Suprapubic skin (tissue), 4 donors: Measurements from ENCODE around the gene C2orf42. TPM values are rescaled to one million over a fixed set of nuclear protein-coding genes. Genes with fewer than 3 reads are reported as not detected.
A peak's percentile ranks its signal among the peaks of the same experiment; 100 is the strongest.
"Not testable (repeated sequence)": the region's sequence is repeated elsewhere in the genome, so short reads cannot be mapped to it uniquely, and the experiment has no call there.

Experiments
- DNase-seq, 2 donors: peaks; one replicate each; pipeline ENCODE4 v3.0.0-alpha.2; 2019; ENCODE audit warnings: low spot score in 2 of 2
- H3K27ac ChIP-seq: fragments of 200-600 bp; sonication (generic); one replicate; pipeline ENCODE4 v1.5.1; 2019
- H3K27me3 ChIP-seq: fragments of 200-600 bp; sonication (generic); one replicate; pipeline ENCODE4 v1.5.1; 2019
- H3K36me3 ChIP-seq: fragments of 200-600 bp; sonication (generic); one replicate; pipeline ENCODE4 v1.5.1; 2019
- H3K4me1 ChIP-seq: fragments of 200-600 bp; sonication (generic); one replicate; pipeline ENCODE4 v1.5.1; 2019
- H3K4me3 ChIP-seq: fragments of 200-600 bp; sonication (generic); one replicate; pipeline ENCODE4 v1.5.1; 2019; ENCODE audit warnings: mild to moderate bottlenecking
- H3K9me3 ChIP-seq: fragments of 200-600 bp; sonication (generic); one replicate; pipeline ENCODE4 v1.5.1; 2019
- EP300 ChIP-seq: sonication (generic); formaldehyde crosslinking; IDR thresholded peaks from one replicate; pipeline ENCODE4 v1.6.1; 2017; ENCODE audit warnings: antibody characterized with exemption
- POLR2A ChIP-seq, 2 donors: fragments of 450-650 bp; IDR thresholded peaks; one replicate each; pipeline ENCODE4 v1.6.1; 2017; ENCODE audit warnings: antibody characterized with exemption in 2 of 2, mild to moderate bottlenecking in 2 of 2, moderate library complexity in 2 of 2
- POLR2AphosphoS5 ChIP-seq, 3 donors: sonication (generic); formaldehyde crosslinking; IDR thresholded peaks; one replicate each; pipeline ENCODE4 v1.6.1; 2017; ENCODE audit warnings: antibody characterized with exemption in 3 of 3
- WGBS: methylation state at CpG from one replicate; pipeline ENCODE4 v1.1.5; 2018; 5-methylcytosine and 5-hydroxymethylcytosine counted together
- total RNA-seq, 4 donors: library from RNA; depleted of rRNA; stranded (reverse); fragments of >200 nt; gene quantifications; one replicate each; pipeline ENCODE4 v1.1.0, GENCODE V29; 2016
- TF ChIP-seq, protein P1 (sequence below), 2 donors: fragments of 200-600 bp in 1 of 2; fragments of 450-650 bp in 1 of 2; sonication (generic) in 1 of 2; IDR thresholded peaks; one replicate each; pipeline ENCODE4 v1.5.1; 2016 to 2019; ENCODE audit warnings: antibody characterized with exemption in 2 of 2, mild to moderate bottlenecking in 1 of 2, moderate library complexity in 1 of 2

Gene C2orf42
- total RNA-seq, 4 donors from 2014 or later = 12.4 to 21.6 (median 15.3) TPM

DNA sequence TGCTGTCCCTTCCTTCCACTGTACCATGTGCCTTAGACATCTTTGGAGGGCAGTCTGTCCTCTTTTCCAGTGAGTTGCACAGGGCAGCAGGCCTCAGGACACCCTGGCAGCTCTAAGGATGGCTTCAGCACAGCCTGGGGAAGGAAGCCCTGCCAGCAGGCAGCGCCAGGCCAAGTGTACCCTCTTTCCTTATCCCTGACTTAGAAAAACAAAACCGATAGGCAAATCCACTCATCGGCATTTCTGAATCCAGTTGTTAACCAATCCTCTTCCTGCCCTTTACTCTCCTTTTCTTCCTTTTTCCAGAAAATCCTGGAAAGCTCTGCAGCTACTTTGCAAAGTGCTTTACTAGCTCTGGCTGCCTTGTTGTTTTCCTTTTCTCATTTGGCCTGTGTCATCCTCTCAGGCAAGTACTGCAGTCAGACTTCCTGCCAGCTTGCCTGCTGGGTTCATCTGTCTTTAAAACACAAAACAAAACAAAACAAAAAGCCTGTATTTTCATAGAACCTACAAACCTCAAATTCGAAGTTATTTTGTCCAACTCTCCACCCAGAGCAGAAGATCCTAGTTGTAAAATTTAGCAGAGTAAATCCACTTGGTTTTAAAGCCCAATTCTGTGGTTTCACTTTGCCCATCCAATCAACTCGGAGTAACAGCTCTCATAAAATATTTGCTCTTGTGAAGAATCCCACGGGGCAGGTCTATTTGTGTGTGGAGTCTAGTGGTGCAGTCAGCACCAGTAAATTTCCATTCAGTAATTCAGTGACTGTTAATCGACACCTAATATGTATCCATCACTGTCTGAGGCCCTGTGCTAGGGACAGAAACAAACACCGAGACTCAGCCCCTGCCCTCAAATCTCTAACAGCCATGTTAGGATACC is 58.3 kb downstream of the C2orf42 start:
- WGBS = 3% methylated on average over 8 of the region's 8 CpGs
- Histone ChIP-seq H3K4me3 (peak overlapping the region; percentile 41), H3K36me3 (no peaks in the 10 kb centered on the region), H3K27ac (peak overlapping the region; percentile 90), H3K4me1 (peaks cover 63% of the 10 kb centered on the region), H3K27me3 (no peaks in the 10 kb centered on the region), H3K9me3 (no peaks in the 10 kb centered on the region)
- no peak for DNase-seq
- peak in 1 of 2 donors; percentile 25 for TF ChIP-seq POLR2A (IDR thresholded peaks at IDR 0.05)
- TF ChIP-seq, protein P1, sequence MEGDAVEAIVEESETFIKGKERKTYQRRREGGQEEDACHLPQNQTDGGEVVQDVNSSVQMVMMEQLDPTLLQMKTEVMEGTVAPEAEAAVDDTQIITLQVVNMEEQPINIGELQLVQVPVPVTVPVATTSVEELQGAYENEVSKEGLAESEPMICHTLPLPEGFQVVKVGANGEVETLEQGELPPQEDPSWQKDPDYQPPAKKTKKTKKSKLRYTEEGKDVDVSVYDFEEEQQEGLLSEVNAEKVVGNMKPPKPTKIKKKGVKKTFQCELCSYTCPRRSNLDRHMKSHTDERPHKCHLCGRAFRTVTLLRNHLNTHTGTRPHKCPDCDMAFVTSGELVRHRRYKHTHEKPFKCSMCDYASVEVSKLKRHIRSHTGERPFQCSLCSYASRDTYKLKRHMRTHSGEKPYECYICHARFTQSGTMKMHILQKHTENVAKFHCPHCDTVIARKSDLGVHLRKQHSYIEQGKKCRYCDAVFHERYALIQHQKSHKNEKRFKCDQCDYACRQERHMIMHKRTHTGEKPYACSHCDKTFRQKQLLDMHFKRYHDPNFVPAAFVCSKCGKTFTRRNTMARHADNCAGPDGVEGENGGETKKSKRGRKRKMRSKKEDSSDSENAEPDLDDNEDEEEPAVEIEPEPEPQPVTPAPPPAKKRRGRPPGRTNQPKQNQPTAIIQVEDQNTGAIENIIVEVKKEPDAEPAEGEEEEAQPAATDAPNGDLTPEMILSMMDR (IDR thresholded peaks at IDR 0.05) = no peak

- not testable (repeated sequence) for H3K9me3 ChIP-seq, DNase-seq, H3K36me3 ChIP-seq, H3K27me3 ChIP-seq
- WGBS = 69% methylated on average over 17 of the region's 17 CpGs
- H3K4me3 ChIP-seq = peak overlapping the region; percentile 41
- H3K4me1 ChIP-seq = peaks cover 70% of the 10 kb centered on the region
- H3K27ac ChIP-seq = peak overlapping the region; percentile 90
Observed at GRCh38 chr2:70131344-70132143, 59.3 kb downstream of the C2orf42 start.

DNA sequence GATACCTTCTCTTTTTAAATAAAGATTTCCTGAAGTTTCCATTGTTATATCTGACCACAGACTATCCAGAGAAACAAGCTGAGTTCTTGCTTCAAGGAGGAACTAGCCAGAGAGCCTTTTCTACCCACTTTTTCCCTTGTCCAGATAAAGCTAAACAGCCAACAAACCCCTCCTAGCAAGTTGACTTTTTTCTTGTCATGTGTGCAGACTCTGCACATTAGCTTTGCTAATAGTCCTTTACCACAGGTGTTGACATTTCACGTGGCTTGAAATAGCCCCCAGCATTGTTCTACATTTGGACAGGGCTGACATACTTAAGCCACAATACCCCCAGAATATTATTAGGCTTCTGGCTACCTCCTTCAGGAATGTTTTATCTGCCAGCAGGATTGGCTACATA is 62.8 kb downstream of the C2orf42 start:
- H3K4me1 ChIP-seq = peaks cover 62% of the 10 kb centered on the region
- H3K4me3 ChIP-seq = no peak overlapping the region
- WGBS = 43% methylated on average over 1 of the region's 1 CpG
- no peak for DNase-seq
- H3K9me3 ChIP-seq = no peaks in the 10 kb centered on the region
- no peak overlapping the region for H3K27ac ChIP-seq
- no peaks in the 10 kb centered on the region for H3K36me3 ChIP-seq
- TF ChIP-seq, protein P1 (IDR thresholded peaks at IDR 0.05) = no peak
- TF ChIP-seq POLR2A (IDR thresholded peaks at IDR 0.05) (no peak), EP300 (no peak), POLR2AphosphoS5 (IDR thresholded peaks at IDR 0.05) (no peak)
- H3K27me3 ChIP-seq = no peaks in the 10 kb centered on the region

- TF ChIP-seq, protein P1 (IDR thresholded peaks at IDR 0.05) = no peak
- TF ChIP-seq POLR2AphosphoS5 (IDR thresholded peaks at IDR 0.05) (no peak), EP300 (no peak), POLR2A (IDR thresholded peaks at IDR 0.05) (no peak)
- H3K36me3 ChIP-seq = no peaks in the 10 kb centered on the region
- H3K4me3 ChIP-seq = no peak overlapping the region
- H3K27ac ChIP-seq = no peak overlapping the region
- no peaks in the 10 kb centered on the region for H3K9me3 ChIP-seq
- 92% methylated on average over 2 of the region's 2 CpGs for WGBS
- no peak for DNase-seq
- H3K27me3 ChIP-seq = no peaks in the 10 kb centered on the region
- peaks cover 52% of the 10 kb centered on the region for H3K4me1 ChIP-seq
Observed at GRCh38 chr2:70126413-70126812, 64.4 kb downstream of the C2orf42 start.

DNA sequence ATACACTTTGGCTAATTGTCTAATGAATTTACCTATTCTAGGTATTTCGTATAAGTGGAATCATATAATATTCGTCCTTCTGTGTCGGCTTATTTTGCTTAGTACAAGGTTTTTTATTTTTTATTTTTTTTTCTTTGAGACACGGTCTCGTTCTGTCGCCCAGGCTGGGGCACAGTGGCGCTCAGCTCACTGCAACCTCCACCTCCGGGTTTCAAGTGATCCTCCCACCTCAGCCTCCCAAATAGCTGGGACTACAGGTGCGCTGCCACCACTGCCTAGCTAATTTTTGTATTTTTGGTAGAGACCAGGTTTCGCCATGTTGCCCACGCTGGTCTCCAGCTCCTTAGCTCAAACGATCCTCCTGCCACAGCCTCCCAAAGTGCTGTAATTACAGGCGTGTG is 65.3 kb downstream of the C2orf42 start:
- 67% methylated on average over 13 of the region's 13 CpGs for WGBS
- DNase-seq = no peak
- Histone ChIP-seq H3K27me3 (no peaks in the 10 kb centered on the region), H3K4me1 (peaks cover 46% of the 10 kb centered on the region), H3K4me3 (peak overlapping the region; percentile 74), H3K36me3 (no peaks in the 10 kb centered on the region), H3K9me3 (no peaks in the 10 kb centered on the region), H3K27ac (peak overlapping the region; percentile 100)
- no peak for TF ChIP-seq EP300
- TF ChIP-seq POLR2A (IDR thresholded peaks at IDR 0.05) = no peak
- no peak for TF ChIP-seq POLR2AphosphoS5 (IDR thresholded peaks at IDR 0.05)
- TF ChIP-seq, protein P1 (IDR thresholded peaks at IDR 0.05) = no peak
